ENCODE measurements around the gene BLID.

DNA sequence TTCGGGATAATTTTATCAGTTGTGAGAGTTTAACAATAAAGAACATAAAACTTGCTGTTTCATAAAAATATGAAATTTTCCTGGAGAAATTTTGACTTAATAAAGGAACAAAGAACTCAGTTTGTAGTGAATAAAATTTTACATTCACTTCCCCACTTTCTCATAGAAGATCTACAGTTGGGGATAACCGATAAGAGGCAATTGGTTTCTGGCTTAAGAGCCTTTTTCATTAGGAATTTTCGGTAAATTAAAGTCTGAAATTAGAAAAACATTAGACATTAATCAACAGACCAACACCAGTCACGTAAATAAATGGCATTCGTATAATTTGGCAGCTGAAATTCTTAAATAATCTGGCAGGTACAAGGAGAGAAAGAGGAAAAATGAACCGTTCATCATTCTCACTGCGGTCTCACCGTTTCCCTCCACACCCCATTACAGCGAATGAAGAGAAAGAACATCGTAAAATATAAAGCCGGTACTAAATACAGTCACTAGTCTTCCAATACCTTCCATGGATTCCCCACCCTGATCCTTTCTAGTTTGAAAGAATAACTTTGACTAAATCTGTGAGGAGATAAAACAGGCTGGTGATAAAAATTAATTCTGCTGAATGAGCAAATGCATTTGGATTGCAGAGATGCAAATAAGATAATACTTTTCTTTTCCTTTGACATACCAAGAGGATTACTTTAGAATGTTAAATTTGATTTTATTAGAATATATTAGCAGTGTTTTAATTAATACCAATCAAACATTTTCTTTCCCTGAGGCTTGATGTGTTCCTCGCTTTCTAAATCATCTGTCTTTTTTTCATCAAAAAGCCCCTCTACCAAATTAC lies 19.5 kb downstream of the BLID start:
- TF ChIP-seq, protein P1, sequence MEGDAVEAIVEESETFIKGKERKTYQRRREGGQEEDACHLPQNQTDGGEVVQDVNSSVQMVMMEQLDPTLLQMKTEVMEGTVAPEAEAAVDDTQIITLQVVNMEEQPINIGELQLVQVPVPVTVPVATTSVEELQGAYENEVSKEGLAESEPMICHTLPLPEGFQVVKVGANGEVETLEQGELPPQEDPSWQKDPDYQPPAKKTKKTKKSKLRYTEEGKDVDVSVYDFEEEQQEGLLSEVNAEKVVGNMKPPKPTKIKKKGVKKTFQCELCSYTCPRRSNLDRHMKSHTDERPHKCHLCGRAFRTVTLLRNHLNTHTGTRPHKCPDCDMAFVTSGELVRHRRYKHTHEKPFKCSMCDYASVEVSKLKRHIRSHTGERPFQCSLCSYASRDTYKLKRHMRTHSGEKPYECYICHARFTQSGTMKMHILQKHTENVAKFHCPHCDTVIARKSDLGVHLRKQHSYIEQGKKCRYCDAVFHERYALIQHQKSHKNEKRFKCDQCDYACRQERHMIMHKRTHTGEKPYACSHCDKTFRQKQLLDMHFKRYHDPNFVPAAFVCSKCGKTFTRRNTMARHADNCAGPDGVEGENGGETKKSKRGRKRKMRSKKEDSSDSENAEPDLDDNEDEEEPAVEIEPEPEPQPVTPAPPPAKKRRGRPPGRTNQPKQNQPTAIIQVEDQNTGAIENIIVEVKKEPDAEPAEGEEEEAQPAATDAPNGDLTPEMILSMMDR (conservative IDR thresholded peaks at IDR 0.05 in 1 of 2, IDR thresholded peaks at IDR 0.05 in 1 of 2; ENCODE audit: extremely low read depth in 1 of 2, insufficient read depth in 1 of 2, low read depth in 1 of 2, low read length in 2 of 2), result no peak
- TF ChIP-seq EZH2 (IDR thresholded peaks at IDR 0.05; ENCODE audit: borderline replicate concordance, low read length), result no peak
